CD4-positive, alpha-beta T cell treated with Interleukin-4 for 1 hour (primary cell): ENCODE data around the gene SLC24A2.

Experiments
- DNase-seq, 2 donors: peaks; one replicate each; pipeline ENCODE4 v3.0.0-alpha.2; 2020 to 2022

The SLC24A2 gene

GRCh38 chr9:19757745-19758144 is 31.1 kb downstream of the SLC24A2 start:
- DNase-seq: no peak

GRCh38 chr9:19754921-19755320 is 33.9 kb downstream of the SLC24A2 start:
- DNase-seq: no peak

GRCh38 chr9:19748278-19749126 is 40.3 kb downstream of the SLC24A2 start:
- peak in 1 of 2 donors; percentile 29 for DNase-seq

- DNase-seq: no peak
Measured at GRCh38 chr9:19746223-19746622, 42.6 kb downstream of the SLC24A2 start.

- no peak for DNase-seq
Measured at GRCh38 chr9:19741178-19741577, 47.7 kb downstream of the SLC24A2 start.
